CD4-positive, alpha-beta T cell (primary cell): ENCODE data around the gene FKBP3. TPM values are rescaled to one million over a fixed set of nuclear protein-coding genes. Genes with fewer than 3 reads are reported as not detected.
A peak's percentile ranks its signal among the peaks of the same experiment; 100 is the strongest.

Experiments used
- ATAC-seq: fragments of 200-7000 bp; cut with Tn5 transposase; one replicate; pipeline ENCODE4 v1.10.0; 2022; ENCODE audit warnings: mild to moderate bottlenecking; ENCODE audit not compliant: poor library complexity
- CTCF ChIA-PET: fragments of 350-600 bp; sonication (Branson Sonifier 250); formaldehyde crosslinking; loops from one replicate; lab custom pipeline; 2021; ENCODE audit warnings: antibody characterized with exemption, inconsistent platforms; lab: Charles Lee
- POLR2A ChIA-PET: fragments of 350-600 bp; sonication (Branson Sonifier 250); formaldehyde crosslinking; loops from one replicate; lab custom pipeline; 2021; ENCODE audit warnings: antibody characterized with exemption, inconsistent platforms; lab: Charles Lee
- DNase-seq, 14 experiments: peaks; one replicate each; pipeline ENCODE4 v3.0.0-alpha.2; 2013 to 2020; ENCODE audit warnings: mixed read lengths in 2 of 14
- H3K27ac ChIP-seq, 2 donors: one replicate each; pipeline versions ENCODE4 v1.5.1 to v1.7.0; 2013; ENCODE audit warnings: low read length in 2 of 2, low read depth in 1 of 2, mild to moderate bottlenecking in 1 of 2
- H3K27me3 ChIP-seq, 2 experiments: 1 replicate in 1 of 2; 2 replicates in 1 of 2; pipeline versions ENCODE4 v1.6.1 to v1.7.0; 2013; ENCODE audit warnings: low read length in 2 of 2, control low read depth in 1 of 2, mild to moderate bottlenecking in 1 of 2, moderate library complexity in 1 of 2; ENCODE audit not compliant: insufficient read depth in 2 of 2, control insufficient read depth in 1 of 2
- H3K36me3 ChIP-seq: one replicate; pipeline ENCODE4 v1.6.1; 2013; ENCODE audit warnings: low read length, control low read depth; ENCODE audit not compliant: insufficient read depth
- H3K4me1 ChIP-seq: one replicate; pipeline ENCODE4 v1.6.1; 2013; ENCODE audit warnings: low read length, control low read depth; ENCODE audit not compliant: insufficient read depth
- H3K4me3 ChIP-seq: one replicate; pipeline ENCODE4 v1.5.1; 2013; ENCODE audit warnings: mild to moderate bottlenecking, low read length, moderate library complexity
- H3K9me3 ChIP-seq, 2 experiments: 1 replicate in 1 of 2; 2 replicates in 1 of 2; pipeline versions ENCODE4 v1.6.1 to v1.7.0; 2013; ENCODE audit warnings: low read length in 2 of 2, mild to moderate bottlenecking in 2 of 2, control low read depth in 1 of 2, moderate library complexity in 1 of 2; ENCODE audit not compliant: control insufficient read depth in 1 of 2, insufficient read depth in 1 of 2
- H3K27ac Mint-ChIP-seq: one replicate; pipeline ENCODE4 v1.8.0; 2020; ENCODE audit warnings: mixed read lengths
- H3K27me3 Mint-ChIP-seq: one replicate; pipeline ENCODE4 v1.8.0; 2021; ENCODE audit warnings: mixed read lengths
- H3K36me3 Mint-ChIP-seq: one replicate; pipeline ENCODE4 v1.8.0; 2021; ENCODE audit warnings: low read depth, mixed read lengths
- H3K4me1 Mint-ChIP-seq: one replicate; pipeline ENCODE4 v1.8.0; 2021; ENCODE audit warnings: low read depth, mixed read lengths
- H3K4me3 Mint-ChIP-seq: one replicate; pipeline ENCODE4 v1.8.0; 2020; ENCODE audit warnings: mild to moderate bottlenecking, mixed read lengths
- H3K9me3 Mint-ChIP-seq: one replicate; pipeline ENCODE4 v1.8.0; 2020; ENCODE audit warnings: mixed read lengths
- CTCF ChIP-seq: fragments of 200-600 bp; IDR thresholded peaks from one replicate; pipeline ENCODE4 v1.8.0; 2022; ENCODE audit warnings: antibody characterized with exemption, mild to moderate bottlenecking
- intact Hi-C, 2 experiments: fragments of 100-400 bp; cut with DNase I in 1 of 2; cut with micrococcal nuclease in 1 of 2; formaldehyde crosslinking; loops; one replicate each; pipeline versions ENCODE4 v1.15.1 to v1.9.0; 2023 to 2025; cut with DNase I, micrococcal nuclease
- total RNA-seq, 174 experiments: library from RNA in 2 of 174; stranded (reverse) in 2 of 174; gene quantifications; one replicate each; pipeline ENCODE4 v1.2.3 and lab custom pipeline; 2021 to 2026

Gene FKBP3
- total RNA-seq, 2 experiments from 2014 or later = 36.0 to 40.2 TPM

GRCh38 chr14:45091710-45092109 is 42.6 kb downstream of the FKBP3 start:
- intact Hi-C loops = no loop called here
- peaks cover 16% of the 10 kb centered on the region for H3K4me1 ChIP-seq
- Mint-ChIP-seq H3K4me3 (no peak overlapping the region), H3K4me1 (peaks cover 63% of the 10 kb centered on the region), H3K36me3 (peaks cover 35% of the 10 kb centered on the region), H3K9me3 (no peaks in the 10 kb centered on the region), H3K27me3 (no peaks in the 10 kb centered on the region), H3K27ac (no peak overlapping the region)
- peaks cover 18% of the 10 kb centered on the region for H3K36me3 ChIP-seq
- no peaks in the 10 kb centered on the region for H3K27me3 ChIP-seq
- no peak overlapping the region for H3K27ac ChIP-seq
- CTCF ChIA-PET = no interaction called here
- no peak overlapping the region for H3K4me3 ChIP-seq
- DNase-seq = no peak
- H3K9me3 ChIP-seq = peaks cover 0 to 3% of the 10 kb centered on the region in 2 experiments
- ATAC-seq = no peak
- POLR2A ChIA-PET = no interaction called here
- no peak for TF ChIP-seq CTCF

GRCh38 chr14:45089813-45090212 is 44.5 kb downstream of the FKBP3 start:
- ChIA-PET CTCF (no interaction called here), POLR2A (no interaction called here)
- Mint-ChIP-seq H3K4me1 (peaks cover 75% of the 10 kb centered on the region), H3K4me3 (peak overlapping the region; percentile 17), H3K9me3 (no peaks in the 10 kb centered on the region), H3K27me3 (no peaks in the 10 kb centered on the region), H3K36me3 (peaks cover 23% of the 10 kb centered on the region), H3K27ac (peak overlapping the region; percentile 59)
- Histone ChIP-seq H3K27ac (no peak overlapping the region), H3K27me3 (no peaks in the 10 kb centered on the region), H3K9me3 (peaks cover 0 to 3% of the 10 kb centered on the region in 2 experiments), H3K4me1 (peaks cover 24% of the 10 kb centered on the region), H3K4me3 (no peak overlapping the region), H3K36me3 (no peaks in the 10 kb centered on the region)
- intact Hi-C loops = no loop called here
- ATAC-seq (peak; percentile 61), DNase-seq (peak in 2 of 14 experiments; percentile 7 to 10)
- no peak for TF ChIP-seq CTCF

GRCh38 chr14:45084946-45085346 is 49.3 kb downstream of the FKBP3 start:
- Histone ChIP-seq H3K27me3 (no peaks in the 10 kb centered on the region), H3K4me3 (peak overlapping the region; percentile 78), H3K9me3 (no peaks in the 10 kb centered on the region), H3K27ac (no peak overlapping the region), H3K36me3 (no peaks in the 10 kb centered on the region), H3K4me1 (peaks cover 30% of the 10 kb centered on the region)
- POLR2A ChIA-PET = interaction anchor here (0.9 to 3.0 kb wide), 5 partner anchors 46 to 188 kb away, joined by 5 to 33 read pairs (median 11); partner anchors contain the start of genes FANCM, FKBP3, KLHL28 and MIS18BP1
- H3K4me1 Mint-ChIP-seq = peaks cover 66% of the 10 kb centered on the region
- CTCF ChIA-PET = no interaction called here
- ATAC-seq (no peak), DNase-seq (peak in 1 of 14 experiments; percentile 18)
- no peaks in the 10 kb centered on the region for H3K9me3 Mint-ChIP-seq
- peak overlapping the region; percentile 98 for H3K4me3 Mint-ChIP-seq
- intact Hi-C loops = loop anchor here (1.0 to 5.0 kb wide), 4 partner anchors 49 to 188 kb away; partner anchors contain the start of genes MIS18BP1 (in 2 of the 2), FKBP3 (in 1 of the 2) and KLHL28 (in 1 of the 2)
- peaks cover 20% of the 10 kb centered on the region for H3K36me3 Mint-ChIP-seq
- TF ChIP-seq CTCF = no peak
- H3K27ac Mint-ChIP-seq = peak overlapping the region; percentile 89
- no peaks in the 10 kb centered on the region for H3K27me3 Mint-ChIP-seq
